WERI-Rb-1 (cell line): ENCODE data around the gene WDR1.

Experiments
- DNase-seq: peaks from one replicate; pipeline ENCODE4 v3.0.0-alpha.2; 2020
- H3K27ac ChIP-seq: fragments of 250-450 bp; sonication (Bioruptor Pico); 2 replicates; pipeline ENCODE4 v1.5.1; 2020; ENCODE audit warnings: mild to moderate bottlenecking, moderate library complexity
- H3K27me3 ChIP-seq: fragments of 250-450 bp; sonication (Bioruptor Pico); 2 replicates; pipeline ENCODE4 v1.5.1; 2021; ENCODE audit warnings: mild to moderate bottlenecking, low read depth, moderate library complexity; ENCODE audit not compliant: insufficient read depth, severe bottlenecking
- H3K36me3 ChIP-seq: fragments of 250-450 bp; sonication (Bioruptor Pico); 2 replicates; pipeline ENCODE4 v1.5.1; 2020; ENCODE audit warnings: mild to moderate bottlenecking, moderate library complexity
- H3K4me3 ChIP-seq: 2 replicates; pipeline ENCODE4 v1.5.1; 2011; ENCODE audit warnings: low read depth, mild to moderate bottlenecking, control low read depth, low read length
- H3K9me3 ChIP-seq: fragments of 250-450 bp; sonication (Bioruptor Pico); 2 replicates; pipeline ENCODE4 v1.5.1; 2021; ENCODE audit warnings: mild to moderate bottlenecking, moderate library complexity; ENCODE audit not compliant: severe bottlenecking
- CTCF ChIP-seq: IDR thresholded peaks from 2 replicates; pipeline ENCODE4 v1.5.1; 2011; ENCODE audit warnings: low read depth, mild to moderate bottlenecking, control low read depth, inconsistent platforms, low read length

The WDR1 gene

DNA sequence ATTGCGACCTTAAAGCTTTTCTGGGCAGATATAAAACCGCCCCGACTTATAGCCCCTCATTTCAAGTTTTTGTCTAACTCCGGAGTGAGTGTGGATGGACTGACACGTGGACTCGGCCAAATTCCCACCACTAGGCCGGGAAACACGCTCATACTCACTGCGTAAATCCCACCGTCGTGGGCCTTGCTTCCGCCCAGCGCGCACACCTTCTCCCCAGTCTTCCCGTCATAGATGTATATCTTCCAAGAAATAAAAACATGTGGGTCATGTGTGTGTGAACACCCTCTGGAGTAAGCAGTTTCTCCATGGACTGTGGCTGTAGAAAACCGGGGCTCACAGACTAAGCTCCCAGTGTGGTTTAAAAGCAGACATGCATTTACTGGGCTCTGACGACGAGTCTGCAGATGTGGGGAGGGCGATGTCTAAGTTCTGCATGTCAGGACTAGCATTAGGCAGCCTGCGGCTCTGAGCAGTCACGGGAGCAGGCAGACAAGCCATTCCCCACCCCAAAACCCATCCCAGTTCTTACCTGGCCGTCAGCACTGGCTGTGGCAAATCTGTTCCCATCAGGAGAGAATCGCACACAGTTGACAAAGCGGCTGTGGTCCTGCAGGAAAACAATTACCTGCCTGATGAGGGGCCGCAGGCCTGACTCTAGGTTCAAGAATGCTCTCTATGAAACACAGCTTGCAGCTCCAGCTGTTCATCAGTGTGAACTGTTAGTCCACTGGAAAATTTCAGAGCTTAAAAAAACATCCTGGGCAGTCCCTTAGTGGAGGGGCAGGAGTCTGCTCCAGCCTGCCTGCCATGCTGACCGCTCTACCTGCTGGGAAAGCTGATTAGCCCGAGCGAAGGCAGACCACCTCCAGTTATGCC lies 28.2 kb downstream of the WDR1 start:
- H3K36me3 ChIP-seq = peaks cover 100% of the 10 kb centered on the region
- no peak for TF ChIP-seq CTCF

DNA sequence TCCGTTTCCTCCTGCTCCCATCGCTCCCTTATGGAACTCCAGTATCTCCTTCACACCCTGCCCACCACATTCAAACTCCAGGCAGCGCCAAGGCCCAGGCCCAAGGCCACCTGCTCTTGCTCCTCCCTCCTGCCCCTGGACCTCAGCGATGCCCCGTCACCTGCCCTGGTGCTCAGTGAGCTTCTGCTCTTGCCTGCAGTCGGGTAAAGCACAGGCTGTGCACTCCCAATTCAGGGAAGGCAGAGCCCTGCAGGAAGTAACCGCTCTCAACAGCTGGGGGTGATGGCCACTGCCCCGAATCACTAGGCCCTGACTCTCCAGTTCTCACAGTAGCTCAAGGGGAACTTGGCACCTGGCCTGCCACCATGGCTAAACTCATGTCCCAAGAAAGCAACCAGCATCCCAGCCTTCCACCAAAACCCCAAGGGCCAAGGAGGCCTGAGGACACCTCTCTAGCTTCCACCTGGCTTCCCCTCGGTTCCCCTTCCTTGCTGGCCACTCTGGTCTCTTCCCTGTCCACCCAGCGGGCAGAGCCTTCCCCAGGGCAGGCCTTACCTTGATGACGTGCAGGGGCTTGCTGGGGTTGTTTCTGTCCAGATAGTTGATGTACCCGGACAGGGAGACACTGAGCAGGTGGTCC lies 29.3 kb downstream of the WDR1 start:
- Histone ChIP-seq H3K27ac (no peak overlapping the region), H3K36me3 (peaks cover 100% of the 10 kb centered on the region), H3K4me3 (no peak overlapping the region), H3K27me3 (no peaks in the 10 kb centered on the region), H3K9me3 (no peaks in the 10 kb centered on the region)
- TF ChIP-seq CTCF = no peak
- DNase-seq = no peak

More for the DNA sequence above, 28.2 kb downstream of the WDR1 start:
- Histone ChIP-seq H3K27ac (no peak overlapping the region), H3K27me3 (no peaks in the 10 kb centered on the region), H3K9me3 (no peaks in the 10 kb centered on the region), H3K4me3 (no peak overlapping the region)
- DNase-seq = no peak

- Histone ChIP-seq H3K27ac (no peak overlapping the region), H3K4me3 (no peak overlapping the region), H3K9me3 (no peaks in the 10 kb centered on the region), H3K36me3 (peaks cover 100% of the 10 kb centered on the region), H3K27me3 (no peaks in the 10 kb centered on the region)
- TF ChIP-seq CTCF = no peak
- DNase-seq = no peak
Observed at GRCh38 chr4:10086506-10087120, 30.0 kb downstream of the WDR1 start.

DNA sequence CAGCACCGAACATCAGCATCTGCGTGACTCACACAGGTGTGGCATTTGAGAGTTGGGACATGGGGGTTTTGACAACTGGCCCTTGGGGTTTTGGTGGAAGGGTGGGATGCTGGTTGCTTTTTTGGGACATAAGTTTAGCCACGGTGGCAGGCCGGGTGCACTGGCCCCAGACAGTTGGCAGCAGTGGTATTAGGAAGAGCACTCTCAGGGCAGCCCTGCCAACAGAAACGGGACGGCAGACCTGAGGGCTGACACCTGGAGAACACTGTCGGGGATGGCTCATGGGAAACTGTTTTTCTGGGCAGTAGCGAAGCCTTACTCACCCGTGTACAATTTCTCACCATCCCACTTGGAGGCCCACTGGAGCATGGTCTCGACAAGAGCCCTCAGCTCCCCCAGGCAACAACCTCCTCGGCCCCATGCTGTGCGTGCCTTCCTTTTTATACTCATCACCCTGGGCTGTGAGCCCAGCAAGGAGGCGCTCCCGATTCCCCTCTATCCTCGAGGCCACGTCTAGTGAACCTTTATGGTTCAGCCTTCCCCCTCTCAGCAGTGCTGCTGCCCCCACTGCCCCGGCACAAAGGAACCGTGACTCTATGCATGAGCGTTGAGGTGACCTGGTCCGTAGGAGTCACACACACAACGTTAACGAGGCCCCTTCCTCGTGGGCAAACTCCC lies 30.6 kb downstream of the WDR1 start:
- no peak overlapping the region for H3K4me3 ChIP-seq
- H3K9me3 ChIP-seq = no peaks in the 10 kb centered on the region
- DNase-seq = no peak
- H3K36me3 ChIP-seq = peaks cover 98% of the 10 kb centered on the region
- no peak for TF ChIP-seq CTCF
- no peaks in the 10 kb centered on the region for H3K27me3 ChIP-seq
- no peak overlapping the region for H3K27ac ChIP-seq

- DNase-seq = no peak
- Histone ChIP-seq H3K27ac (no peak overlapping the region), H3K27me3 (no peaks in the 10 kb centered on the region), H3K4me3 (no peak overlapping the region), H3K36me3 (peaks cover 98% of the 10 kb centered on the region), H3K9me3 (no peaks in the 10 kb centered on the region)
- TF ChIP-seq CTCF = no peak
Observed at GRCh38 chr4:10085386-10085785, 31.2 kb downstream of the WDR1 start.
